Suprapubic skin (tissue), 4 donors: ENCODE data around the gene NBPF6. TPM values are rescaled to one million over a fixed set of nuclear protein-coding genes. Genes with fewer than 3 reads are reported as not detected.
"Not testable (repeated sequence)": the region's sequence is repeated elsewhere in the genome, so short reads cannot be mapped to it uniquely, and the experiment has no call there.

Experiments
- DNase-seq, 2 donors: peaks; one replicate each; pipeline ENCODE4 v3.0.0-alpha.2; 2019; ENCODE audit warnings: low spot score in 2 of 2
- H3K27ac ChIP-seq: fragments of 200-600 bp; sonication (generic); one replicate; pipeline ENCODE4 v1.5.1; 2019
- H3K27me3 ChIP-seq: fragments of 200-600 bp; sonication (generic); one replicate; pipeline ENCODE4 v1.5.1; 2019
- H3K36me3 ChIP-seq: fragments of 200-600 bp; sonication (generic); one replicate; pipeline ENCODE4 v1.5.1; 2019
- H3K4me1 ChIP-seq: fragments of 200-600 bp; sonication (generic); one replicate; pipeline ENCODE4 v1.5.1; 2019
- H3K4me3 ChIP-seq: fragments of 200-600 bp; sonication (generic); one replicate; pipeline ENCODE4 v1.5.1; 2019; ENCODE audit warnings: mild to moderate bottlenecking
- H3K9me3 ChIP-seq: fragments of 200-600 bp; sonication (generic); one replicate; pipeline ENCODE4 v1.5.1; 2019
- WGBS: methylation state at CpG from one replicate; pipeline ENCODE4 v1.1.5; 2018; 5-methylcytosine and 5-hydroxymethylcytosine counted together
- total RNA-seq, 4 donors: library from RNA; depleted of rRNA; stranded (reverse); fragments of >200 nt; gene quantifications; one replicate each; pipeline ENCODE4 v1.1.0, GENCODE V29; 2016

Gene NBPF6
- total RNA-seq = not detected

DNA sequence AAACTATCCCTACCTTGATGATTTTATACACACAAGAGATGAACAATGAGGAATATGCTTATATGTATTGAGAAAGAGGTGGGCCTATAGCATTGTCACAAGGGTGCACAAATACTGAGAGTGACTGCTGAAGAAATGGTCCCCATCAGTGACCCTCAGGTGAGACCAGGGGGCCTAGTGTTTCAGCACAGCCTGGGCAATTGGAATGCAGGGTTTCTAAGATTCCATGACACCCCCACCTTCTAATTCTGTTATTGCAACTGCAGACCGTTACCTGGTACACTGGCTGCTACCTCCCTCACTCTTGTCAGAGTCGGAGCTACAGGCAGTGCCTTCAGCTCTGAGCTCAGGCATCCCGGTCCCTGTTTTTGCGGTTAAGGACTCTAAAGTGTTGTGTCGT is at the start of gene NBPF6:
TSS of gene NBPF6 (plus strand) at position 301 of the 400 bp plus-strand sequence. CDS start 259 bp downstream, outside the sequence.
- not testable (repeated sequence) for DNase-seq, H3K27me3 ChIP-seq, H3K4me1 ChIP-seq, H3K36me3 ChIP-seq, H3K27ac ChIP-seq, H3K9me3 ChIP-seq, H3K4me3 ChIP-seq
- 89% methylated on average over 2 of the region's 5 CpGs for WGBS

DNA sequence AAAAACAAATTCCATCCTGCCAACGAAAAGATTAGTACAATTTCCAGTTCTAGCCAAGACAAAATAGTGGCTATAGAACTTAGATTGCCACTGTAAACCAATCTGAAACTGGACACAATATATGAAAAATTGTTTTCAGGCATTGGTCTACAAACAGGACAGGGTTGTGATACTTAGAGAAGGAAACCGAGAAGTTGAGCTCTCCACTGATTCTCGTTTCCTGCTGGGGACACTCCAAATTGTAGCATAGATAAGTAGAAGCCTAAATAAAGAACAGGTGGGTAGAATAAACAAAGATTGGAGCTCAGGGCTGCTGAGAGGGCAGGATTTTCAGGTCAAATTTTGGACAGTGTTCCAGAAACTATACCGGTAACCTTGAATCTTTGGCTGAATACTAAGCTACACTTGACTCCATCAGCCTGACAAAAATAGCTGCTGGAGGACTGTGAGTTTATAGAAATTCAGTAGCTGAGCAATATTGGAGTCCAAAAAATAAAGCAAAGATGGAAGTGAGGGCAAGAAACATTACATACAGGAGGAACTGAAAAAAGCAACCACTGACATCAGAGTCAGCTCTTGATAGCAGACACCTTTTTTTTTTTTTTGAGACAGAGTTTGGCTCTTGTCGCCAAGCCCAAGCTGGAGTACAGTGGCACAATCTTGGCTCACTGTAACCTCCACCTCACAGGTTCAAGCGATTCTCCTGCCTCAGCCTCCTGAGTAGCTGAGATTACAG is 38.9 kb upstream of the NBPF6 start:
- H3K4me1 ChIP-seq, H3K36me3 ChIP-seq, H3K27ac ChIP-seq, H3K4me3 ChIP-seq, DNase-seq, H3K9me3 ChIP-seq, H3K27me3 ChIP-seq: not testable (repeated sequence)
- WGBS = no CpG with 5 or more reads among the region's 6 CpGs

GRCh38 chr1:108420129-108420528 is 30.0 kb upstream of the NBPF6 start:
- H3K9me3 ChIP-seq, H3K27me3 ChIP-seq, H3K4me3 ChIP-seq, H3K4me1 ChIP-seq, DNase-seq, H3K36me3 ChIP-seq, H3K27ac ChIP-seq: not testable (repeated sequence)
- no CpG with 5 or more reads among the region's 5 CpGs for WGBS

- not testable (repeated sequence) for H3K9me3 ChIP-seq, H3K4me1 ChIP-seq, H3K27me3 ChIP-seq, H3K4me3 ChIP-seq, DNase-seq, H3K36me3 ChIP-seq, H3K27ac ChIP-seq
- WGBS = no CpG with 5 or more reads among the region's 61 CpGs
Measured at GRCh38 chr1:108421061-108421916, 28.9 kb upstream of the NBPF6 start.

- not testable (repeated sequence) for DNase-seq, H3K4me1 ChIP-seq, H3K9me3 ChIP-seq, H3K36me3 ChIP-seq, H3K27me3 ChIP-seq, H3K27ac ChIP-seq, H3K4me3 ChIP-seq
- 75% methylated on average over 1 of the region's 1 CpG for WGBS
Measured at GRCh38 chr1:108426877-108427276, 23.3 kb upstream of the NBPF6 start.

DNA sequence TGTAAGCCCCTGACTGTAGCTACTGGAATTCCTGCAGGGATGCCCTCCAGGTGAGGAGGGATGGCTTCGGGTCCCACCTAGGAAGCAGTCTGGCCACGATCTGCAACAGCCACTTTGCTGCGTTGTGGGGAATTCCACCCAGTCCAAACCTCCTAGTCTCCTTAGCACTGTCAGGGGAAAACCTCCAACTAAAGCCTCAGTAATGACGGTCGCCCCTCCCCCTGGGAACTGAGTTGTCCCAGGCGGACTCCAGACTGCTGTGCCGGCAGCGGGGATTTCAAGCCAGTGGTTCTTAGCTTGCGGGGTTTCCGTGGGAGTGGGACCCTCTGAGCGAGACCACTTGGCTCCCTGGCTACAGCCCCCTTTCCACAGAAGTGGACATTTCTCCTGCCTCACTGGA is 18.1 kb upstream of the NBPF6 start:
- no CpG with 5 or more reads among the region's 11 CpGs for WGBS
- H3K4me1 ChIP-seq, H3K4me3 ChIP-seq, H3K27me3 ChIP-seq, H3K9me3 ChIP-seq, DNase-seq, H3K27ac ChIP-seq, H3K36me3 ChIP-seq: not testable (repeated sequence)

DNA sequence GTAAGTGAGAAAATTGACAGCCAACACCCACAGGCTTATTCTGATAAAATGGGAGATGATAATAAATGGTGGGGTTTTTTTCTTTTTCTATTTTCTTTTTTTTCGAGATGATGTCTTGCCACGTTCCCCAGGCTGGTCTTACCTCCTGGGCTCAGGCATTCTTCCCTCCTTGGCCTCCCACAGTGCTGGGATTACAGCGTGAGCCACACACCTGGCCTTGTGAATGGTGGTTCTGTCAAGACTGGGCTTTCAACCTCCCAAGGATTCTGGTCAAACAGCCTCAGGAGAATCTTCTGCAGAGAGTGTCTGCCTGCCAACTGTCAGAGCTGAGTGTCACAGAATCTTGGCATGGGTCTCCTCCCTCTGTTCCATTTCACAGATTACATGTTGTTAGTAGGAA is 16.7 kb upstream of the NBPF6 start:
- not testable (repeated sequence) for H3K36me3 ChIP-seq, H3K27me3 ChIP-seq, H3K9me3 ChIP-seq, DNase-seq, H3K4me1 ChIP-seq, H3K27ac ChIP-seq, H3K4me3 ChIP-seq
- no CpG with 5 or more reads among the region's 3 CpGs for WGBS

DNA sequence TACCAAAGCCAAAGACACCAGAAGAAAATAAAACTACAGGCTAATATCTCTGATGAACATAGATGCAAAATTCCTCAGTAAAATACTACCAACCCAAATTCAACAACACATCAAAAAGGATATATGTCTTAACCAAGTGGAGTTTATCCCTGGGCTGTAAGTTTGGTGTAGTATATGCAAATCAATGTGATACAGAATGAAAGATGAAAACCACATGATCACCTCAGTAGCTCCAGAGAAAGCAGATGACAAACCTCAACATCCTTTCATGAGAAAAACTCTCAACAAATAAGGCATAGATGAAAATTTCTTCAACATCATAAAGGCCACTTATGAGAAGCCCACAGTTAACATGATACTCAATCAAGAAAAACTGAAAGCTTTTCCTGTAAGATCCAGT is 11.6 kb upstream of the NBPF6 start:
- H3K9me3 ChIP-seq, H3K4me1 ChIP-seq, H3K36me3 ChIP-seq, H3K27ac ChIP-seq, DNase-seq, H3K4me3 ChIP-seq, H3K27me3 ChIP-seq: not testable (repeated sequence)

- WGBS = no CpG with 5 or more reads among the region's 2 CpGs
- H3K4me3 ChIP-seq, H3K27me3 ChIP-seq, H3K27ac ChIP-seq, H3K4me1 ChIP-seq, DNase-seq, H3K36me3 ChIP-seq, H3K9me3 ChIP-seq: not testable (repeated sequence)
Measured at GRCh38 chr1:108454521-108454920, 4.4 kb downstream of the NBPF6 start.

DNA sequence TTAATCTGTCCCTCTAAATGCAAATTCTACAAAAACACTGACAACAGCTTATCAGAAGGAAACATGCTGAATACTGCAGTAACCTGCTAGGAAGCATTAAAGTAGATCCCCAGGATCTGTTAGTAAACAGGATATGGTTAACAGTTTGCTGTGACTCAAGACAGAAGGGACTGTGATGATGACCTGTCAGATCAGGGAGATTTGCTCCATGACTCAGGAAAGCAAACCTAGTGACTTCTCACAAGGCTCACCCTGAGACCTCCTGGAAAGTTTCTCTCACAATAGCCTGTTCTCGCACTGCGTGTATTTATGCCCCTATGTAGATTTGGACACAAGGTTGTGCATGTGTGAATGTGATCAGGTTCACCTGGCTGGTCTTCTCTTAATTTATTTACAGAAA is 8.5 kb downstream of the NBPF6 start:
- H3K4me3 ChIP-seq, H3K27me3 ChIP-seq, H3K9me3 ChIP-seq, H3K27ac ChIP-seq, H3K36me3 ChIP-seq, DNase-seq, H3K4me1 ChIP-seq: not testable (repeated sequence)
- no CpG with 5 or more reads among the region's 2 CpGs for WGBS

GRCh38 chr1:108461758-108462157 is 11.6 kb downstream of the NBPF6 start:
- not testable (repeated sequence) for DNase-seq, H3K36me3 ChIP-seq, H3K27me3 ChIP-seq, H3K4me1 ChIP-seq, H3K4me3 ChIP-seq, H3K27ac ChIP-seq, H3K9me3 ChIP-seq
- no CpG with 5 or more reads among the region's 3 CpGs for WGBS

DNA sequence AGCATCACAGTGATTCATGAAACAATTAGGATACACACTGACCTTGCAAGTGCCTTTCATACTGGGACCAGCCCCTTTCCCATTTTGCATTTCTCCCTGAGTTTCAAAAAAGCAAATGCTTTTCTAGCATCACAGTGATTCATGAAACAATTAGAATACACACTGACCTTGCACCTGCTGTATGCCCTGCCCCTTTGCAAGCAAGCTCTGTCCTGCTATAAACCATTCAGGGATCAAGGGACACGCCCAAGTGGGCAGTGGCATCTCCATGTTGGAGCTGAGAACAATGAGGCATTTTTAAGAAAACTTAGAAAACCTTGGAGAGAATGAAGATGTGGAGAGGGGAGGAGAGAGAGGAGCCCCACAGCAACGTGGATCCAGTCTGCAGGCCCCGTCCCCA is 13.8 kb downstream of the NBPF6 start:
- H3K36me3 ChIP-seq, H3K4me3 ChIP-seq, H3K27me3 ChIP-seq, H3K9me3 ChIP-seq, DNase-seq, H3K4me1 ChIP-seq, H3K27ac ChIP-seq: not testable (repeated sequence)
- no CpG with 5 or more reads among the region's 3 CpGs for WGBS

- H3K27me3 ChIP-seq, H3K4me3 ChIP-seq, H3K27ac ChIP-seq, DNase-seq, H3K4me1 ChIP-seq, H3K9me3 ChIP-seq, H3K36me3 ChIP-seq: not testable (repeated sequence)
- WGBS = no CpG with 5 or more reads among the region's 8 CpGs
Measured at GRCh38 chr1:108466166-108466565, 16.0 kb downstream of the NBPF6 start.

- H3K4me3 ChIP-seq, H3K4me1 ChIP-seq, H3K9me3 ChIP-seq, DNase-seq, H3K27ac ChIP-seq, H3K36me3 ChIP-seq, H3K27me3 ChIP-seq: not testable (repeated sequence)
- no CpG with 5 or more reads among the region's 5 CpGs for WGBS
Measured at GRCh38 chr1:108467155-108467554, 17.0 kb downstream of the NBPF6 start.
